WTC11 (cell line): ENCODE data around the gene TSPAN9. TPM values are rescaled to one million over a fixed set of nuclear protein-coding genes. Genes with fewer than 3 reads are reported as not detected.

Experiments
- ATAC-seq: fragments of 200-7000 bp; cut with Tn5 transposase; 2 replicates; pipeline ENCODE4 v1.10.0; 2021; ENCODE audit warnings: mild to moderate bottlenecking, moderate library complexity
- CTCF ChIA-PET: fragments of 300-600 bp; sonication (Branson Sonifier 250); formaldehyde crosslinking; loops from one replicate; lab custom pipeline; 2021; ENCODE audit warnings: antibody characterized with exemption; lab: Charles Lee
- POLR2A ChIA-PET: fragments of 350-600 bp; sonication (Branson Sonifier 250); formaldehyde crosslinking; loops from one replicate; lab custom pipeline; 2021; ENCODE audit warnings: antibody characterized with exemption; lab: Charles Lee
- DNase-seq: peaks from one replicate; pipeline ENCODE4 v3.0.0; 2021; ENCODE audit warnings: low spot score
- H3K27ac Mint-ChIP-seq: 2 replicates; pipeline ENCODE4 v1.8.0; 2021; ENCODE audit warnings: mixed read lengths
- H3K27me3 Mint-ChIP-seq: 2 replicates; pipeline ENCODE4 v1.8.0; 2021; ENCODE audit warnings: low read depth, mild to moderate bottlenecking, moderate library complexity, mixed read lengths
- H3K36me3 Mint-ChIP-seq: 2 replicates; pipeline ENCODE4 v1.8.0; 2021; ENCODE audit warnings: mixed read lengths
- H3K4me1 Mint-ChIP-seq: 2 replicates; pipeline ENCODE4 v1.8.0; 2022; ENCODE audit warnings: mixed read lengths
- H3K4me3 Mint-ChIP-seq: 2 replicates; pipeline ENCODE4 v1.8.0; 2021; ENCODE audit warnings: mild to moderate bottlenecking, moderate library complexity, mixed read lengths
- H3K9me3 Mint-ChIP-seq: 2 replicates; pipeline ENCODE4 v1.8.0; 2021; ENCODE audit warnings: mixed read lengths
- E2F4 ChIP-seq: sonication (generic); formaldehyde crosslinking; IDR thresholded peaks from 2 replicates; pipeline ENCODE4 v1.8.1; 2022; ENCODE audit warnings: low read depth, mild to moderate bottlenecking, moderate library complexity, missing genetic modification reagents, borderline replicate concordance
- EMX1 ChIP-seq: fragments of 250-450 bp; sonication (Bioruptor Pico); IDR thresholded peaks from 2 replicates; pipeline ENCODE4 v1.8.0; 2021; ENCODE audit warnings: mild to moderate bottlenecking
- ESRRA ChIP-seq: sonication (generic); formaldehyde crosslinking; IDR thresholded peaks from 2 replicates; pipeline ENCODE4 v1.8.1; 2022; ENCODE audit warnings: mild to moderate bottlenecking, missing genetic modification reagents, borderline replicate concordance
- GRHL2 ChIP-seq: fragments of 250-450 bp; sonication (Bioruptor Pico); IDR thresholded peaks from 2 replicates; pipeline ENCODE4 v1.8.0; 2022; ENCODE audit warnings: mild to moderate bottlenecking, moderate library complexity; ENCODE audit not compliant: insufficient replicate concordance, severe bottlenecking
- NR3C1 ChIP-seq: sonication (generic); formaldehyde crosslinking; conservative IDR thresholded peaks from 2 replicates; pipeline ENCODE4 v1.8.1; 2023; ENCODE audit warnings: low read depth, mild to moderate bottlenecking, missing genetic modification reagents
- SMAD4 ChIP-seq: sonication (generic); formaldehyde crosslinking; IDR thresholded peaks from 2 replicates; pipeline ENCODE4 v1.8.0; 2022; ENCODE audit warnings: mild to moderate bottlenecking, missing genetic modification reagents
- SOX15 ChIP-seq: fragments of 250-450 bp; sonication (Bioruptor Pico); IDR thresholded peaks from 2 replicates; pipeline ENCODE4 v1.9.0; 2021; ENCODE audit warnings: mild to moderate bottlenecking
- TP53 ChIP-seq: sonication (generic); formaldehyde crosslinking; IDR thresholded peaks from 2 replicates; pipeline ENCODE4 v1.8.1; 2023; ENCODE audit warnings: mild to moderate bottlenecking, missing genetic modification reagents
- USF2 ChIP-seq: sonication (generic); formaldehyde crosslinking; IDR thresholded peaks from 2 replicates; pipeline ENCODE4 v1.8.1; 2023; ENCODE audit warnings: mild to moderate bottlenecking, missing genetic modification reagents, moderate library complexity
- ZBTB43 ChIP-seq: sonication (generic); formaldehyde crosslinking; IDR thresholded peaks from 2 replicates; pipeline ENCODE4 v1.8.1; 2023; ENCODE audit warnings: mild to moderate bottlenecking, missing genetic modification reagents
- ZNF138 ChIP-seq: sonication (generic); formaldehyde crosslinking; conservative IDR thresholded peaks from 2 replicates; pipeline ENCODE4 v1.8.1; 2022; ENCODE audit warnings: mild to moderate bottlenecking, moderate library complexity, missing genetic modification reagents
- ZNF317 ChIP-seq: sonication (generic); formaldehyde crosslinking; IDR thresholded peaks from 2 replicates; pipeline ENCODE4 v1.8.1; 2023; ENCODE audit warnings: low read depth, mild to moderate bottlenecking, moderate library complexity, missing genetic modification reagents, borderline replicate concordance
- total RNA-seq: library from RNA; stranded (reverse); gene quantifications from 3 replicates; pipeline ENCODE4 v1.2.3, GENCODE V29; 2021
- TF ChIP-seq, protein P1 (sequence below): sonication (generic); formaldehyde crosslinking; conservative IDR thresholded peaks from 2 replicates; pipeline ENCODE4 v1.8.1; 2022; ENCODE audit warnings: mild to moderate bottlenecking, missing genetic modification reagents
- TF ChIP-seq, protein P2 (sequence below): sonication (generic); formaldehyde crosslinking; IDR thresholded peaks from 2 replicates; pipeline ENCODE4 v1.8.0; 2022; ENCODE audit warnings: mild to moderate bottlenecking, missing genetic modification reagents
- TF ChIP-seq, protein P3 (sequence below): sonication (generic); formaldehyde crosslinking; IDR thresholded peaks from 2 replicates; pipeline ENCODE4 v1.8.1; 2023; ENCODE audit warnings: mild to moderate bottlenecking, missing genetic modification reagents, moderate library complexity
- TF ChIP-seq, protein P4 (sequence below): sonication (generic); formaldehyde crosslinking; IDR thresholded peaks from 2 replicates; pipeline ENCODE4 v1.8.1; 2022; ENCODE audit warnings: low read depth, missing genetic modification reagents, borderline replicate concordance
- TF ChIP-seq, protein P5 (sequence below): fragments of 250-450 bp; sonication (Bioruptor Pico); IDR thresholded peaks from 2 replicates; pipeline ENCODE4 v1.9.0; 2021; ENCODE audit warnings: mild to moderate bottlenecking, borderline replicate concordance

TSPAN9 gene
- total RNA-seq, 1 experiment from 2014 or later, result 27.6 TPM

DNA sequence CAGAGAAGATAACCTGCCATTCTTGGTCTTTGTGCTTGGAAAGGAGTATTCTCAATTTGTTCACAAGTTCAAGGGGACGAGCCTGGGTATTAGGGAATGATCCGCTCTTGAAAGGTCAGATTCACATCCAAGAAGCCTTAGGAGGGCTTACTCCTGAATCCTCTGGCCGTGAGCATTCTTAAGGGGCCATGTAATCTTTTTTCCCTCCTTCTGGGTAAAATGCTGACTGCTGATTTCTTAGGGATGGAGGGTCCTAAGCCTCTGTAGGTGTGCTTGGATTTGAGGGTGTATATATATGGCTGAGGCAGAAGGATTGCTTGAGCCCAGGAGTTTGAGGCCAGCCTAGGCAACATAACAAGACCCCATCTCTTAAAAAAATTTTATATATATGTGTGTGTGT lies 149.1 kb downstream of the TSPAN9 start:
- Mint-ChIP-seq H3K27me3 (no peaks in the 10 kb centered on the region), H3K4me1 (peaks cover 41% of the 10 kb centered on the region), H3K4me3 (no peak overlapping the region), H3K27ac (no peak overlapping the region), H3K9me3 (peaks cover 13% of the 10 kb centered on the region; the same call in 1 of the 2 replicates), H3K36me3 (peaks cover 9% of the 10 kb centered on the region)
- ChIA-PET POLR2A (no interaction called here), CTCF (interaction anchor here (1.1 to 1.3 kb wide), 2 partner anchors 18 to 33 kb away, joined by 3 to 4 read pairs; no protein-coding TSS in a partner anchor)
- no peak for TF ChIP-seq ZBTB43 (CRISPR knock-in tag)
- TF ChIP-seq NR3C1, result no peak
- no peak for TF ChIP-seq SOX15
- no peak for TF ChIP-seq E2F4 (CRISPR knock-in tag)
- TF ChIP-seq, protein P1, sequence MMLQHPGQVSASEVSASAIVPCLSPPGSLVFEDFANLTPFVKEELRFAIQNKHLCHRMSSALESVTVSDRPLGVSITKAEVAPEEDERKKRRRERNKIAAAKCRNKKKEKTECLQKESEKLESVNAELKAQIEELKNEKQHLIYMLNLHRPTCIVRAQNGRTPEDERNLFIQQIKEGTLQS, result no peak
- TF ChIP-seq ZNF138 (CRISPR knock-in tag), result no peak
- TF ChIP-seq, protein P2, sequence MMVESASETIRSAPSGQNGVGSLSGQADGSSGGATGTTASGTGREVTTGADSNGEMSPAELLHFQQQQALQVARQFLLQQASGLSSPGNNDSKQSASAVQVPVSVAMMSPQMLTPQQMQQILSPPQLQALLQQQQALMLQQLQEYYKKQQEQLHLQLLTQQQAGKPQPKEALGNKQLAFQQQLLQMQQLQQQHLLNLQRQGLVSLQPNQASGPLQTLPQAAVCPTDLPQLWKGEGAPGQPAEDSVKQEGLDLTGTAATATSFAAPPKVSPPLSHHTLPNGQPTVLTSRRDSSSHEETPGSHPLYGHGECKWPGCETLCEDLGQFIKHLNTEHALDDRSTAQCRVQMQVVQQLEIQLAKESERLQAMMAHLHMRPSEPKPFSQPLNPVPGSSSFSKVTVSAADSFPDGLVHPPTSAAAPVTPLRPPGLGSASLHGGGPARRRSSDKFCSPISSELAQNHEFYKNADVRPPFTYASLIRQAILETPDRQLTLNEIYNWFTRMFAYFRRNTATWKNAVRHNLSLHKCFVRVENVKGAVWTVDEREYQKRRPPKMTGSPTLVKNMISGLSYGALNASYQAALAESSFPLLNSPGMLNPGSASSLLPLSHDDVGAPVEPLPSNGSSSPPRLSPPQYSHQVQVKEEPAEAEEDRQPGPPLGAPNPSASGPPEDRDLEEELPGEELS, result no peak
- TF ChIP-seq ESRRA (CRISPR knock-in tag), result no peak
- ATAC-seq, result no peak
- DNase-seq, result no peak

DNA sequence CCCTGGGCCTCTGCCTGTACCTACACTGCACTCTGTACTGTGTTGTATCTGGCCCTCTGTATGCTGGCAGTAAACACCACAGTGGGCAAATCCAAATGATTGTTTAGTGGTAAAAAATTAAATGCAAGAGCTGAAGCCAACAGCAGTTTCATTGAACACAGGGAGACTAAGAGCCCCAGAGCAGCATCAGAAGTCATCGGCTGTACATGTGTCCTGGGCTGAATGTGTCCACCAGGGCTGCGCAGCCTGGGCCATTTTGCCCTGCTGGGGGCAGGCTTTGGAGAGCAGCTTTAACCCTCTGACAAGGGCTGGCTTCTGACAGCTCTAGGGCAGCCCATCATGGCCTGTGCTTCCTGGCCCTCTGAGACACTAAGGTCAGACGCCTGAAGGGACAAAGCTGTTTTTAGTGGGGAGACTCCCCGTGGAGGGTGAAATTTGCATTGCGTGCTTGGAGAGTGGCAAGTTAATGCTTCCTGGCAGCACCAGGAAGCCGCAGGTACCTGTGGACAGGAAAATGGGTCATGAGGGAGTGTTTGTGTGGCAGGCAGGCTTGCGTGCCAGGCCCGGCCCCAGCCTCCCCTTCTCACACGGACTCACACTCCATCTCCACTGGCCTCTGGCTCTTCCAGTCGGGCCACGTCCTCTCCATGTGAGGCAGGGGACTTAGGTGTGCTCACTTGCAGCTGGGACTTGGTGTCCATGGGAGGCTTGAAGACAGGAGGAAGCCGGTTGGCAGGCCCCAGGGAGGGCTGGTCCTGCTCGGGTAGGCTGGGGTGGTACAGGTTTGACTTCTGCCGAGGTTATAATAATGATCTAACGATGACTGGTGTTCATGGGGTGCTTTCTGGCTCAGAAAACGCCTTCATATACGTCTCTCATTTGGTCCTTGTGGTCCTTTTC lies 150.1 kb downstream of the TSPAN9 start:
- Mint-ChIP-seq H3K9me3 (peaks cover 13% of the 10 kb centered on the region; the same call in 1 of the 2 replicates), H3K4me1 (peaks cover 50% of the 10 kb centered on the region), H3K36me3 (peaks cover 9% of the 10 kb centered on the region), H3K4me3 (no peak overlapping the region), H3K27me3 (no peaks in the 10 kb centered on the region), H3K27ac (peak overlapping the region; percentile 78; the same call in 1 of the 2 replicates)
- TF ChIP-seq GRHL2, result no peak
- no peak for TF ChIP-seq USF2 (CRISPR knock-in tag)
- TF ChIP-seq, protein P3, sequence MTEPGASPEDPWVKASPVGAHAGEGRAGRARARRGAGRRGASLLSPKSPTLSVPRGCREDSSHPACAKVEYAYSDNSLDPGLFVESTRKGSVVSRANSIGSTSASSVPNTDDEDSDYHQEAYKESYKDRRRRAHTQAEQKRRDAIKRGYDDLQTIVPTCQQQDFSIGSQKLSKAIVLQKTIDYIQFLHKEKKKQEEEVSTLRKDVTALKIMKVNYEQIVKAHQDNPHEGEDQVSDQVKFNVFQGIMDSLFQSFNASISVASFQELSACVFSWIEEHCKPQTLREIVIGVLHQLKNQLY (CRISPR knock-in tag), result no peak
- TF ChIP-seq, protein P4, sequence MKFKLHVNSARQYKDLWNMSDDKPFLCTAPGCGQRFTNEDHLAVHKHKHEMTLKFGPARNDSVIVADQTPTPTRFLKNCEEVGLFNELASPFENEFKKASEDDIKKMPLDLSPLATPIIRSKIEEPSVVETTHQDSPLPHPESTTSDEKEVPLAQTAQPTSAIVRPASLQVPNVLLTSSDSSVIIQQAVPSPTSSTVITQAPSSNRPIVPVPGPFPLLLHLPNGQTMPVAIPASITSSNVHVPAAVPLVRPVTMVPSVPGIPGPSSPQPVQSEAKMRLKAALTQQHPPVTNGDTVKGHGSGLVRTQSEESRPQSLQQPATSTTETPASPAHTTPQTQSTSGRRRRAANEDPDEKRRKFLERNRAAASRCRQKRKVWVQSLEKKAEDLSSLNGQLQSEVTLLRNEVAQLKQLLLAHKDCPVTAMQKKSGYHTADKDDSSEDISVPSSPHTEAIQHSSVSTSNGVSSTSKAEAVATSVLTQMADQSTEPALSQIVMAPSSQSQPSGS (CRISPR knock-in tag), result no peak
- TF ChIP-seq SMAD4 (CRISPR knock-in tag), result no peak
- TF ChIP-seq ZNF317 (CRISPR knock-in tag), result no peak
- TF ChIP-seq NR3C1, result no peak
- TF ChIP-seq TP53 (CRISPR knock-in tag), result no peak
- TF ChIP-seq, protein P5, sequence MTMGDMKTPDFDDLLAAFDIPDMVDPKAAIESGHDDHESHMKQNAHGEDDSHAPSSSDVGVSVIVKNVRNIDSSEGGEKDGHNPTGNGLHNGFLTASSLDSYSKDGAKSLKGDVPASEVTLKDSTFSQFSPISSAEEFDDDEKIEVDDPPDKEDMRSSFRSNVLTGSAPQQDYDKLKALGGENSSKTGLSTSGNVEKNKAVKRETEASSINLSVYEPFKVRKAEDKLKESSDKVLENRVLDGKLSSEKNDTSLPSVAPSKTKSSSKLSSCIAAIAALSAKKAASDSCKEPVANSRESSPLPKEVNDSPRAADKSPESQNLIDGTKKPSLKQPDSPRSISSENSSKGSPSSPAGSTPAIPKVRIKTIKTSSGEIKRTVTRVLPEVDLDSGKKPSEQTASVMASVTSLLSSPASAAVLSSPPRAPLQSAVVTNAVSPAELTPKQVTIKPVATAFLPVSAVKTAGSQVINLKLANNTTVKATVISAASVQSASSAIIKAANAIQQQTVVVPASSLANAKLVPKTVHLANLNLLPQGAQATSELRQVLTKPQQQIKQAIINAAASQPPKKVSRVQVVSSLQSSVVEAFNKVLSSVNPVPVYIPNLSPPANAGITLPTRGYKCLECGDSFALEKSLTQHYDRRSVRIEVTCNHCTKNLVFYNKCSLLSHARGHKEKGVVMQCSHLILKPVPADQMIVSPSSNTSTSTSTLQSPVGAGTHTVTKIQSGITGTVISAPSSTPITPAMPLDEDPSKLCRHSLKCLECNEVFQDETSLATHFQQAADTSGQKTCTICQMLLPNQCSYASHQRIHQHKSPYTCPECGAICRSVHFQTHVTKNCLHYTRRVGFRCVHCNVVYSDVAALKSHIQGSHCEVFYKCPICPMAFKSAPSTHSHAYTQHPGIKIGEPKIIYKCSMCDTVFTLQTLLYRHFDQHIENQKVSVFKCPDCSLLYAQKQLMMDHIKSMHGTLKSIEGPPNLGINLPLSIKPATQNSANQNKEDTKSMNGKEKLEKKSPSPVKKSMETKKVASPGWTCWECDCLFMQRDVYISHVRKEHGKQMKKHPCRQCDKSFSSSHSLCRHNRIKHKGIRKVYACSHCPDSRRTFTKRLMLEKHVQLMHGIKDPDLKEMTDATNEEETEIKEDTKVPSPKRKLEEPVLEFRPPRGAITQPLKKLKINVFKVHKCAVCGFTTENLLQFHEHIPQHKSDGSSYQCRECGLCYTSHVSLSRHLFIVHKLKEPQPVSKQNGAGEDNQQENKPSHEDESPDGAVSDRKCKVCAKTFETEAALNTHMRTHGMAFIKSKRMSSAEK (CRISPR knock-in tag), result no peak
- TF ChIP-seq EMX1, result no peak
- POLR2A ChIA-PET, result no interaction called here
- ATAC-seq (peak; percentile 59), DNase-seq (peak; percentile 41)
- CTCF ChIA-PET, result interaction anchor here (0.8 to 2.5 kb wide), 11 partner anchors 10 to 223 kb away, joined by 3 to 15 read pairs (median 4); no protein-coding TSS in a partner anchor
